Loucy (cell line): ENCODE results near the gene ADORA1.

Experiments
- H2AFZ ChIP-seq: fragments of 200-600 bp; sonication (generic); 2 replicates; pipeline ENCODE4 v1.6.0; 2016; ENCODE audit warnings: antibody characterized with exemption, mild to moderate bottlenecking, low read length, moderate library complexity
- H3F3A ChIP-seq: fragments of 200-600 bp; 2 replicates; pipeline ENCODE4 v1.6.0; 2016; ENCODE audit warnings: antibody characterized with exemption, low read depth, mild to moderate bottlenecking
- H3K27me3 ChIP-seq: fragments of 200-600 bp; sonication (generic); 2 replicates; pipeline ENCODE4 v1.6.1; 2014; ENCODE audit warnings: low read length, mild to moderate bottlenecking; ENCODE audit not compliant: insufficient read depth, poor library complexity, severe bottlenecking
- H3K36me3 ChIP-seq: fragments of 200-600 bp; sonication (generic); 2 replicates; pipeline ENCODE4 v1.6.1; 2016; ENCODE audit warnings: low read length; ENCODE audit not compliant: insufficient read depth
- H3K4me1 ChIP-seq: fragments of 200-600 bp; sonication (generic); 2 replicates; pipeline ENCODE4 v1.5.1; 2014; ENCODE audit warnings: low read length, mild to moderate bottlenecking; ENCODE audit not compliant: insufficient read depth, poor library complexity, severe bottlenecking
- H3K4me2 ChIP-seq: fragments of 200-600 bp; sonication (generic); 2 replicates; pipeline ENCODE4 v1.6.0; 2014; ENCODE audit warnings: antibody characterized with exemption, low read length, low read depth, mild to moderate bottlenecking; ENCODE audit not compliant: poor library complexity, severe bottlenecking
- H3K4me3 ChIP-seq: fragments of 200-600 bp; sonication (generic); 2 replicates; pipeline ENCODE4 v1.5.1; 2014; ENCODE audit warnings: low read length, mild to moderate bottlenecking, mixed read lengths; ENCODE audit not compliant: poor library complexity, severe bottlenecking
- H3K79me2 ChIP-seq: fragments of 200-600 bp; sonication (generic); 2 replicates; pipeline ENCODE4 v1.6.1; 2014; ENCODE audit warnings: low read length; ENCODE audit not compliant: insufficient read depth
- H3K9ac ChIP-seq: fragments of 200-600 bp; sonication (generic); 2 replicates; pipeline ENCODE4 v1.6.0; 2014; ENCODE audit warnings: mild to moderate bottlenecking, low read depth, low read length, moderate library complexity; ENCODE audit not compliant: poor library complexity, severe bottlenecking
- H3K9me2 ChIP-seq: fragments of 200-600 bp; sonication (generic); replicated peaks from 2 replicates; pipeline ENCODE4 v1.6.1; 2016; ENCODE audit warnings: low read depth, low read length, mixed read lengths
- H3K9me3 ChIP-seq: fragments of 200-600 bp; sonication (generic); 2 replicates; pipeline ENCODE4 v1.6.1; 2014; ENCODE audit warnings: mild to moderate bottlenecking, antibody characterized with exemption, low read length, low read depth; ENCODE audit not compliant: insufficient read depth
- H4K20me1 ChIP-seq: fragments of 200-600 bp; sonication (generic); 2 replicates; pipeline ENCODE4 v1.6.0; 2014; ENCODE audit warnings: antibody characterized with exemption, low read length, mild to moderate bottlenecking; ENCODE audit not compliant: insufficient read depth, poor library complexity, severe bottlenecking
- EZH2phosphoT487 ChIP-seq: fragments of 200-600 bp; IDR thresholded peaks from 2 replicates; pipeline ENCODE4 v1.6.1; 2018; ENCODE audit warnings: antibody characterized with exemption, mild to moderate bottlenecking, moderate library complexity, borderline replicate concordance
- TF ChIP-seq, protein P1 (sequence below): fragments of 200-600 bp; sonication (generic); conservative IDR thresholded peaks from 2 replicates; pipeline ENCODE4 v1.5.1; 2014; ENCODE audit warnings: mild to moderate bottlenecking, antibody characterized with exemption, low read length

Gene ADORA1

DNA sequence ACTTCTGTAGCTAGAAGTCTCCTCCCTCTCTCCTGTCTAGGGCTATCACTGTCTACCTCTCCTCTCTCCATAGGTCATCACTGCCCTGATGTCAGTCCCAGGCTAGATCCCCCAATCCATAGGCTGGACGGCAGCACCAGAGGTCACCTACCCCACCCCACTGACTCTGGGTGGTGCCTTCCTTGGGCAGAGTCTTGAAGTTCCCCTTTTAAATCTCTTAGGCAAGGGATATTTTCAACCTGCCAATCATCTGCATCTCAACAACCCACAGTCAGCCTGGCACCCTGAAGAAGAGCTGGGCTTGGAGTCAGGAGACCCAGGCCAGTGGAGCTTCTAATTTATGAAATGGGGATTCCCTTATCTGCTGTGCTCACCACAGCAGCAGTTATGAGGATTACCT, 34.9 kb downstream of the ADORA1 start:
- no peak for TF ChIP-seq EZH2phosphoT487
- TF ChIP-seq, protein P1, sequence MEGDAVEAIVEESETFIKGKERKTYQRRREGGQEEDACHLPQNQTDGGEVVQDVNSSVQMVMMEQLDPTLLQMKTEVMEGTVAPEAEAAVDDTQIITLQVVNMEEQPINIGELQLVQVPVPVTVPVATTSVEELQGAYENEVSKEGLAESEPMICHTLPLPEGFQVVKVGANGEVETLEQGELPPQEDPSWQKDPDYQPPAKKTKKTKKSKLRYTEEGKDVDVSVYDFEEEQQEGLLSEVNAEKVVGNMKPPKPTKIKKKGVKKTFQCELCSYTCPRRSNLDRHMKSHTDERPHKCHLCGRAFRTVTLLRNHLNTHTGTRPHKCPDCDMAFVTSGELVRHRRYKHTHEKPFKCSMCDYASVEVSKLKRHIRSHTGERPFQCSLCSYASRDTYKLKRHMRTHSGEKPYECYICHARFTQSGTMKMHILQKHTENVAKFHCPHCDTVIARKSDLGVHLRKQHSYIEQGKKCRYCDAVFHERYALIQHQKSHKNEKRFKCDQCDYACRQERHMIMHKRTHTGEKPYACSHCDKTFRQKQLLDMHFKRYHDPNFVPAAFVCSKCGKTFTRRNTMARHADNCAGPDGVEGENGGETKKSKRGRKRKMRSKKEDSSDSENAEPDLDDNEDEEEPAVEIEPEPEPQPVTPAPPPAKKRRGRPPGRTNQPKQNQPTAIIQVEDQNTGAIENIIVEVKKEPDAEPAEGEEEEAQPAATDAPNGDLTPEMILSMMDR = no peak
- Histone ChIP-seq H3K36me3 (no peaks in the 10 kb centered on the region), H4K20me1 (no peaks in the 10 kb centered on the region), H3K4me3 (no peak overlapping the region), H3K9ac (no peak overlapping the region), H3K79me2 (no peaks in the 10 kb centered on the region), H3K27me3 (no peaks in the 10 kb centered on the region), H3K4me1 (peaks cover 9% of the 10 kb centered on the region), H3K9me2 (no peaks in the 10 kb centered on the region), H3K4me2 (no peak overlapping the region), H3F3A (no peaks in the 10 kb centered on the region), H3K9me3 (no peaks in the 10 kb centered on the region), H2AFZ (no peak overlapping the region)

DNA sequence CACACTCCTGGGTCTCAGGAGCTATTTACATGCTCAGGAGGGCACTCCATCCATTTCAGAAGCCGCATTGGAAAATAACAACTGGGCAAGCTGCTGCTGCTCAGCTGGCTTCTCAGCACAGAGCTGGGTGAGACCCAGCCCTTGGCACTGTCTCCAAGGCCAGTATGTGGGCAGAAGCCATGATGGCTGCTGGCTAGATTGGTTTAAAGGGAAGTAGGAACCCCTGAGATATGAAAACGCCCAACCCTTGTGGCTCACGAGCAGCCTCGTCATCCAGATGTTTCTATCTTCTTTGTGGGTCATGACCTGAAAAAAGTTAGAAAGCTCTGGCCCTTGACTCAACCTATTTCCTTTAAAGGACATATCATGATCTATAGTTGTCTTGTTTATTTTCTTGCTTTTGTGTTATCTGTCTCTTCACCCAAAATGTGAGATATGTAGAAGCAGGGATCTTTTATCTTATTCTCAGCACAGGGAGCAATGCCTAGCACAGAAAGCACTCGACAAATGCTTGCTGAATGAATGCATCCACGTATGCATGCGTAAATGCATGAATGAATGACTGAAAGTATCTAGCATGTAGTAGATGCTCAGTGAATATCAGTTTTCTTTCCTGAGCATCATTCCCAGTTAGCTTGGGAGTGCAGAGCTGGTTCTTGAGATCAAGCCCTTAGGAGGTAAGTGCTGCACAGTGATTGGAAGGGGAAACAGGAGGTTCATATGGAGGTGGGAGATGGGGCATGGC, 36.5 kb downstream of the ADORA1 start:
- no peak for TF ChIP-seq EZH2phosphoT487

DNA sequence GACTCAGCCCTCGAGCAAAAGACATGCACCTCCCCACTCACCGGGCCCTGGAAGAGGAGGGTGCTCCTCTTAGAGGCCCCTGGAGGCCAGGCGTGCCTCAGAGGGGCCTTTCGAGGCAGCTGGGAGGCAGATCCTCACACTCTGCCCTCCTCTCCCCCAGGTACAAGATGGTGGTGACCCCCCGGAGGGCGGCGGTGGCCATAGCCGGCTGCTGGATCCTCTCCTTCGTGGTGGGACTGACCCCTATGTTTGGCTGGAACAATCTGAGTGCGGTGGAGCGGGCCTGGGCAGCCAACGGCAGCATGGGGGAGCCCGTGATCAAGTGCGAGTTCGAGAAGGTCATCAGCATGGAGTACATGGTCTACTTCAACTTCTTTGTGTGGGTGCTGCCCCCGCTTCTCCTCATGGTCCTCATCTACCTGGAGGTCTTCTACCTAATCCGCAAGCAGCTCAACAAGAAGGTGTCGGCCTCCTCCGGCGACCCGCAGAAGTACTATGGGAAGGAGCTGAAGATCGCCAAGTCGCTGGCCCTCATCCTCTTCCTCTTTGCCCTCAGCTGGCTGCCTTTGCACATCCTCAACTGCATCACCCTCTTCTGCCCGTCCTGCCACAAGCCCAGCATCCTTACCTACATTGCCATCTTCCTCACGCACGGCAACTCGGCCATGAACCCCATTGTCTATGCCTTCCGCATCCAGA, 37.7 kb downstream of the ADORA1 start:
- no peak for TF ChIP-seq EZH2phosphoT487
- TF ChIP-seq, protein P1 = no peak
- Histone ChIP-seq H3K9ac (no peak overlapping the region), H3K4me1 (peaks cover 14% of the 10 kb centered on the region)

More for the DNA sequence above, 36.5 kb downstream of the ADORA1 start:
- Histone ChIP-seq H3K4me2 (no peak overlapping the region), H3K4me3 (no peak overlapping the region), H3F3A (no peaks in the 10 kb centered on the region), H3K9me2 (no peaks in the 10 kb centered on the region), H3K4me1 (peaks cover 14% of the 10 kb centered on the region), H3K79me2 (no peaks in the 10 kb centered on the region), H3K9me3 (no peaks in the 10 kb centered on the region), H3K36me3 (no peaks in the 10 kb centered on the region), H2AFZ (no peak overlapping the region), H3K27me3 (no peaks in the 10 kb centered on the region), H3K9ac (no peak overlapping the region), H4K20me1 (no peaks in the 10 kb centered on the region)

More for the DNA sequence above, 37.7 kb downstream of the ADORA1 start:
- Histone ChIP-seq H3K4me2 (no peak overlapping the region), H2AFZ (no peak overlapping the region), H3K27me3 (no peaks in the 10 kb centered on the region), H3K9me3 (no peaks in the 10 kb centered on the region), H3F3A (no peaks in the 10 kb centered on the region), H3K9me2 (no peaks in the 10 kb centered on the region), H4K20me1 (no peaks in the 10 kb centered on the region), H3K4me3 (no peak overlapping the region), H3K36me3 (no peaks in the 10 kb centered on the region), H3K79me2 (no peaks in the 10 kb centered on the region)
